AG08396 (cell line): ENCODE results near the gene GALNT18.
"Not testable (repeated sequence)": the region's sequence is repeated elsewhere in the genome, so short reads cannot be mapped to it uniquely, and the experiment has no call there.

ENCODE experiments used
- DNase-seq: peaks from one replicate; pipeline ENCODE4 v3.0.0; 2012; ENCODE audit warnings: low spot score, mixed read lengths

Gene GALNT18

GRCh38 chr11:11463405-11463804, 158.4 kb downstream of the GALNT18 start:
- no peak for DNase-seq

- DNase-seq, result no peak
These were observed 160.3 kb downstream of the GALNT18 start for GRCh38 chr11:11461473-11461872.

DNA sequence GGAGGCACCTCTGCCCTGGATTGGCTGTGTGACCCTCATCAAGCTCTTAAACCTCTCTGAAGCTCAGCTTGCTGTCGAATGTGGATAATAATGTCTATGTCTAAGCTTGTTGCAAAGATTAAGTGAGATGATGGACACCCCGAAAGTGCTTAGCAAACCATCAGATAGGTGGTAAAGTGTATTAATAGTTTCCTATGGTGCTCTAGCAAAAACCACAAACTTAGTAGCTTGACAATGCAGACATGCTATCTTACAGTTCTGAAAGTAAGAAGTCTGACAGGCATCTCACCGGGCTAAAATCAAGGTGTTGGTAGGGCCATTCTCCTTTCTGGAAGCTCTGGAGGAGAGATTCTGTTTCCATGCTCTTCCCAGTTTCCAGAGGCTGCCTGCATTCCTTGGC, 162.2 kb downstream of the GALNT18 start:
- no peak for DNase-seq

DNA sequence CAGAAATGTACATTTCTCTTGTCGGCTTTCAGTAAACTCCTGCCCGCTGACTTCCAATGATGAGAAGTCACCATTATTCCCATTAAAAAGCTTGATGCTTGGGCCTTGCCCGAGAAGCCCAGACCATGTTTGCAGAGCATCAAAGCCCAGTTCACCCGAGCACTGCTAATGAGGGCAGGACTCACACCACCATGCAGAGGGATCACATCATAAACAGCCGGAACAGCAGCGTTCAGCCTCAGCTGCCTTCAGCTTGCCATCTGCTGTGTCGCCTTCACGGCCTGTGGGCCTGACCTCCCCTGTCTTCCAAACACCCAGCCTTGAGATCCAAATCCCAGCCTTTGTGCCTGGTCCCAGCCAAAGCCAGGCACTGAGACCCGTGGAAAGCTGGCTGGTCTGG, 163.3 kb downstream of the GALNT18 start:
- DNase-seq, result no peak

GRCh38 chr11:11458001-11458400, 163.8 kb downstream of the GALNT18 start:
- DNase-seq, result no peak

GRCh38 chr11:11456866-11457265, 164.9 kb downstream of the GALNT18 start:
- DNase-seq, result no peak

- DNase-seq, result no peak
These were observed 167.1 kb downstream of the GALNT18 start for GRCh38 chr11:11454671-11455223.

DNA sequence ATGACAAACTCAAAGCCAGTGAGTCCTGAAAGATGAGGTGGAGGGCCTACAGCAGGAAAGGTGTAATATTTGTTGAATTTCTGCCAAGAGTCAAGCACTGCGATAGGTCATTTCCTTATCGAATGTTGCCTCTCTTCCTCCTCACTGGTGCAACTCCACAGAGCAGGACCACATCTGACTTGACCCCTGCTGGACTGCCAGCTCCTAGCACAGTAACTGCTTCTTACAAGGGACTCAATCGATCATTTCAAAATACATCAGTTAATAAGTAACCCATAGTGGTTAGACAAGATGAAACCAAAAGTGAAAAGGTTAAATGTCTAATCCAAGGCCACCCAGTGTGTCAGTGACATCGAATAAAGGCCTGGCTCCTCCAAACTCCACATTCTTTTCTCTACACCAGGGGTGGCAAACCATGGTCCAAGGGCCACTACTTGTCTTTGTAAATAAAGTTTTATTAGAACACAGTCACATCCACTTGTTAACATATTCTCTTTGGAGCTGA, 170.3 kb downstream of the GALNT18 start:
- DNase-seq, result no peak

- DNase-seq, result peak; percentile 28
These were observed 171.0 kb downstream of the GALNT18 start for GRCh38 chr11:11450744-11451362.

DNA sequence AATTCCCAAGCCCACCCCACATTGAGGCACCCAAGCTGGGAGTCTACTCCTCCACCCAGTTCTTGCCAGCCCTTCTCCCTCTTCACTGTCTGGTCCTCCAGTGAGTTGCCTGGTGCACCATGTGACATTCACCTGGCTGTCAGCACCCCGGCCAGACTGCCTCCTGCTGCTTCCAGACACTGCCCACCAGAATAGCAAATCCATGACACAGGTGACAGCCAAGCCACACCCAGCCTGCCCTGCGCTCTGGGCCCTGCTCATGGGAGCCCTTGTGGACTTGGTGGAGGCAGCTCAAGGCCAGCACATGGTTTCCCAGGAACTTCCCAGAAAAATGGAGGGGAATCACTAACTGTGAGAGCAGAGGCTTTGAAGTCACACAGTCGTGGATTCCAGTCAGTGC, 172.5 kb downstream of the GALNT18 start:
- no peak for DNase-seq

GRCh38 chr11:11448626-11449025, 173.2 kb downstream of the GALNT18 start:
- DNase-seq, result no peak

- not testable (repeated sequence) for DNase-seq
These were observed 174.2 kb downstream of the GALNT18 start for GRCh38 chr11:11447601-11448000.

DNA sequence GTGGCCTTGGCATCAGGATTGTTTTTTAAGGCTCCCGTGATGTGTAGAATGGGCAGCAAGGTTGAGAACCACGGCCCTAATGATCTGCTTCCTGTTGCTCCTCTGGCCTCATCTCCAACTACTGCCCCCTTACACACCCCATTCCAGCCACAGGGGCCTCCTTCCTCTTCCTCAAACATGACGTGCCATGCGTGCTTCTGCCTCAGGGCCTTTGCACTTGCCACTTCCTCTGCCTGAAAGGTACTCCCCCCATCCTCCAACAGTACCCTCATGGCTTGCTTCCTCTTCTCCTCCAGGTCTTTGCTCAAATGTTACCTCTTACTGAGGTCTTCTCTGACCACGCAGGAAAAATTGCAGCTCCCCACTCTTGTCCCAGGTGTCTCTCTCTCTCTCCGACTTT, 174.8 kb downstream of the GALNT18 start:
- no peak for DNase-seq

DNA sequence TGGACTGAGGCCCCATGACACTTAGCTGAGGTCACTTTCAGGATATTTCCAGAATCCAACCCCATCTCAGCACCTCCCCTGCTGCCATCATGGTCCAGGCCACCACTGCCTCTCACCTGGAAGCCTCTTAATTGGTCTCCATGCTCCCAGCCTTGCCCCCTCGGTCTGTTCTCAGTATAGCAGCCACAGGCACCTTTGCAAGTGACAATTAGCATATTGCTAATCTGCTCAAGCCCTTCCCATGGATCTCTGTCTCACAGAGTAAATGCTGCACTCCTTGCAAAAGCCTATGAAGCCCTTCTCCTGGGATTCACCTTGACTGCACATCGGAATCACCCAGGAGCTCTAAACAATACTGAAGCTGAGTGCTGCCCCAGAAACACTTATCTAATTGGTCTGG, 175.2 kb downstream of the GALNT18 start:
- DNase-seq, result no peak

GRCh38 chr11:11445441-11446185, 176.2 kb downstream of the GALNT18 start:
- no peak for DNase-seq

- DNase-seq, result no peak
These were observed 177.0 kb downstream of the GALNT18 start for GRCh38 chr11:11444804-11445131.

DNA sequence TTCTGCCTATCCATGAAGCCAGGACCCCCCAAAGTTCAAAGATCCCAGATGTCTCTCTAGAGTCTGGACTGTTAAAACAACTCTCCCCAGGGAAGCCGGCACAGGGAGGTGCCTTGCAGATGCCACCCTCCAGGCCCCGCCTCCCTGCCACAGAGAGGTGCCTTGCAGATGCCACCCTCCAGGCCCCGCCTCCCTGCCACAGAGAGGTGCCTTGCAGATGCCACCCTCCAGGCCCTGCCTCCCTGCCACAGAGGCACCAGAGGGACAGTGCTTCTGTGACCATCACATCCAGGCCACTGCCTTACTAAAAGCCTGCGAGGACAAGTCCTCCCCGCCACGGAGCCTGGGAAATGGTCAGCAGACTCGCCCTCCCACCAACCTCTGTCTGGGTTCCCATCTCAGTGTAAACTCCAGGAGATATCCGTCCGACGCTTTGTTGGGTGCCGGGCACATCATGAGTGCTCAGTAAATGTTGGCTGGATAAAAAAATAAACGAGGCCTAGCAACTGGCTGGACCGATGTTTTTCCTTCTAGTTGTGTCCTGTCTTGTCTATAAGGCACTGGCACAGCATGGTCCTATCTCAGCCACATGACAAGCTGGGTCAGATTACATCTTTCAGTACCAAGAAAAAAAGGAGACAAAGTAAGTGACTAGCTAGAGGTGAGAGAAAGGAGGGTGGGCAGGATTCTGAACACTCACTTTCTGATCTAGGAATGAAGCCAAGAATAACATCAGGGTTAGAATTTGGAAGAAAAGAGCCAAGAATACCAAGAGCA, 177.6 kb downstream of the GALNT18 start:
- DNase-seq, result peak; percentile 37

- DNase-seq, result no peak
These were observed 179.0 kb downstream of the GALNT18 start for GRCh38 chr11:11442791-11443190.

GRCh38 chr11:11441516-11441915, 180.3 kb downstream of the GALNT18 start:
- no peak for DNase-seq

DNA sequence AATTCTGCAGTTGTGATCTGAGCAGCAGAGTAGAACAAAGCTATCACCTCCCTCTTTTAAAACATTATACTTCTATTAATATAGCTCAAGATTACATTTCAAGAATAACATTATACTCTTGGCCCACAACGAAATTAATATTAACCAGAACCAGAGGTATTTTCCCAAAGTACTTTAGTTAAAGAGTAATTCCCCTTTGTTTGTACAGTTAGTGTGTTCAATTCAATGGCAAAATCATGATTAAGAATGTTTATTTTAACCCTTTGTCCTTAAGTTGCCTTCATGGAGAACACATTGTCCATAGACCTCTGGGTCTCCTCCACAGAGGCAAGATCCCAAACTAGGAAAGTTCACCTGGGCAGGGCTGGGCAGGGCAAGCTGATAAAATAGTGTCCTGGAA, 180.7 kb downstream of the GALNT18 start:
- DNase-seq, result no peak

DNA sequence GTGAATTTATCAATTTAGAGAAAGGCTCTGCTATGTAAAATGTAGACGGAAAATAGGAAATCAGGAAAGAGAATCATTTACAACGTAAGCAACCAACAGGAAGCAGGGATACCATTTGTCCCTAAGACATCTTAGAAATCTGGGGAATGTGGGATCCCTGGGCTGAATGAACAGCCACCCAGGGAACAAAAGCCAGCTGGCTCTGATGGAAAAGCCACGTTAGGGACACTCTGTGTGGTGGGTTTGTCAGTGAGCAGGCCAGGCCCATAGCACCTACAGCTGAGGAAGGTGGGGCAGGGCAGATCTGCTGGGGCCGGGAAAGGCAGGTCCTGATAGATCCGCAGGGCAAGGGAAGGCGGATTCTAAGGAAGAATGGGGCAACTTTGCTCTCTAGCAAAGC, 181.7 kb downstream of the GALNT18 start:
- DNase-seq, result no peak

DNA sequence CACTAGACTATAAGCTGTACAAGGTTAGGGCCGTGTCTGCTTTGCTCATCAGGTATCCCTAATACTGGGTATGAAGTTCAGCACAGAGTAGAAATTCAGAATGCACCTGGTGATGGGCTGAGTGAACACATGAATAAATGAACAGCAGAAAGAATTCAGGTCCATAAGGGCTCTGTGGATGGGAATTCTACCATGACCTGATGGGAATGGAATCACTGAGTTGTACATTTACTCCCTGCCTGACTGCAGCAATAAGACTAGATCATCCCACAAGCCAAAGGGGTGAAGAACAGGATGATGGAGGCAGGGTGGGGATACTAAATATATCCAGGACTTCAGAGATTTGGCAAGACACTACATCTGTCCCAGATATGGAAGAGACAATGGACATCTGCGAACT, 182.2 kb downstream of the GALNT18 start:
- DNase-seq, result no peak
